ENCODE measurements around the gene HYAL3. TPM values are rescaled to one million over a fixed set of nuclear protein-coding genes. Genes with fewer than 3 reads are reported as not detected.

The HYAL3 gene
- total and polyA plus RNA-seq, 2 of the 13 experiments (the other 11 are each of a cell fraction or from before 2014, with no cell fraction given), result 5.5 to 10.4 TPM

DNA sequence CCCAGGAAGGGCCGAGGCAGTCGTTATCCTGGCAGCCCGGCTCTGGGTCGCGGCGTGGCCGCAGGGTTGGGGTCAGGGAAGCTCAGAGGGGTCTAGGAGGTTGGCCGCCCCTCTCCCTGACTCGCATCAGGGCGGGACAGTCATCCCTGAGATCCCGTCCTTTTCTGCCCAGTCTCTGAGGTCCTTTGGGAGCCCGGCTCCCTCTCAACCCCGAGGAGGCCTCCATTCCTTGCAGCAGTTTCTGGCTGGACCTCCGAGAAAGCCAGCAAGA is 22.8 kb upstream of the HYAL3 start (continued):
- no peak for TF ChIP-seq RERE (CRISPR knock-in tag; IDR thresholded peaks at IDR 0.05; ENCODE audit: low read depth)
- TF ChIP-seq RBFOX2 (IDR thresholded peaks at IDR 0.05; ENCODE audit: low read depth, low read length), result peak; percentile 83
- TF ChIP-seq POLR2A (IDR thresholded peaks at IDR 0.05; ENCODE audit: insufficient read depth in 1 of 2, low read depth in 2 of 2, low read length in 2 of 2), result peak in 1 of 2 experiments; percentile 74; a peak in 2 of 4 replicates
- 0 out of 2 replicates have a peak, but pooled peaks have one; percentile 1 for TF ChIP-seq GABPB1 (CRISPR knock-in tag; IDR thresholded peaks at IDR 0.05)
- TF ChIP-seq ZNF766 (CRISPR knock-in tag; IDR thresholded peaks at IDR 0.05; ENCODE audit: borderline replicate concordance), result peak; percentile 79; the same call in 1 of the 2 replicates
- TF ChIP-seq, protein P1, sequence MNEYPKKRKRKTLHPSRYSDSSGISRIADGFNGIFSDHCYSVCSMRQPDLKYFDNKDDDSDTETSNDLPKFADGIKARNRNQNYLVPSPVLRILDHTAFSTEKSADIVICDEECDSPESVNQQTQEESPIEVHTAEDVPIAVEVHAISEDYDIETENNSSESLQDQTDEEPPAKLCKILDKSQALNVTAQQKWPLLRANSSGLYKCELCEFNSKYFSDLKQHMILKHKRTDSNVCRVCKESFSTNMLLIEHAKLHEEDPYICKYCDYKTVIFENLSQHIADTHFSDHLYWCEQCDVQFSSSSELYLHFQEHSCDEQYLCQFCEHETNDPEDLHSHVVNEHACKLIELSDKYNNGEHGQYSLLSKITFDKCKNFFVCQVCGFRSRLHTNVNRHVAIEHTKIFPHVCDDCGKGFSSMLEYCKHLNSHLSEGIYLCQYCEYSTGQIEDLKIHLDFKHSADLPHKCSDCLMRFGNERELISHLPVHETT (CRISPR knock-in tag; conservative IDR thresholded peaks at IDR 0.05), result no peak
- 0 out of 2 replicates have a peak, but pooled peaks have one; percentile 42 for TF ChIP-seq ZNF747 (CRISPR knock-in tag; IDR thresholded peaks at IDR 0.05; ENCODE audit: borderline replicate concordance)
- TF ChIP-seq, protein P2, sequence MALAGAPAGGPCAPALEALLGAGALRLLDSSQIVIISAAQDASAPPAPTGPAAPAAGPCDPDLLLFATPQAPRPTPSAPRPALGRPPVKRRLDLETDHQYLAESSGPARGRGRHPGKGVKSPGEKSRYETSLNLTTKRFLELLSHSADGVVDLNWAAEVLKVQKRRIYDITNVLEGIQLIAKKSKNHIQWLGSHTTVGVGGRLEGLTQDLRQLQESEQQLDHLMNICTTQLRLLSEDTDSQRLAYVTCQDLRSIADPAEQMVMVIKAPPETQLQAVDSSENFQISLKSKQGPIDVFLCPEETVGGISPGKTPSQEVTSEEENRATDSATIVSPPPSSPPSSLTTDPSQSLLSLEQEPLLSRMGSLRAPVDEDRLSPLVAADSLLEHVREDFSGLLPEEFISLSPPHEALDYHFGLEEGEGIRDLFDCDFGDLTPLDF (CRISPR knock-in tag; IDR thresholded peaks at IDR 0.05), result no peak
- no peak for TF ChIP-seq SP5 (CRISPR knock-in tag; IDR thresholded peaks at IDR 0.05; ENCODE audit: borderline replicate concordance, low read depth)
- 0 out of 2 replicates have a peak, but pooled peaks have one; percentile 50 for TF ChIP-seq EEA1 (CRISPR knock-in tag; IDR thresholded peaks at IDR 0.05; ENCODE audit: borderline replicate concordance)
